ENCODE measurements around the gene TRPC4.

TRPC4 gene

DNA sequence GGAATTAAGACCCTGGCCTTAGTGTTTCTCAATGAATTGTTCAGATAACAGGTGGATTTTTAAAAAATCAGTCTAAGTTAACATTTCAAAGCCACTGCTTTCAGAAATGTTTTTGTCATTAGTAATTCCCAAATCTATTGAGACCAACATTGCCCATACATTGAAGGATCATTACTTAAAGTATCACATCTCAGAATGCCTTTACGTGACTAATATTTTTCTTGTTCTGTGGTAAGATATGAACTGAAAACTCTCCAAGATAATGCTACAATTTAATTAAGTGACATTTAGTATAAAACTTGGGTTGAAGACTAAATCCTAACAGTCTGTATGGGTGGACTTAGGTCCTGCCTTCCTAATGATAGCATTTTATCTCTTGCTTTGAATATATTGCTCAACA lies 211.6 kb downstream of the TRPC4 start:
- DNase-seq (ENCODE audit: low read depth in 2 of 2), result no peak

DNA sequence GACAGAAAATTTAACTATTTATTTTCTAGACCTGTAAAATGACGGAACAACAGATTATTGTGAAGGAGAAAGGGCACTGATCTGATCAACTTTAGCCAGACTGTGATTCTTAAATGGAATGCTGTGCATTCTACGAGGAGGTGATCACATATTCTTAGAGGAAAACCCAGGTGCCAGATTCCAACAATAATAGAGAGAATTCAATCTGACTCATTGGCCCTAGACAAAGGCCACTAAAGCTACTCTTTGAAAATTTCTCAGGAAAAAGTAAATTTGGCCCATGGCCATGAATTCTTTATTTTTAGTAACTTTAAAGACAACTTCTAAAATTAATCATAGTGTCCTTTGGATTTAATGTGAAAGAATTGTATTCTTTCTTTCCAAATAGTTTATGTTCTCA lies 212.4 kb downstream of the TRPC4 start:
- DNase-seq (ENCODE audit: low read depth in 2 of 2), result no peak

DNA sequence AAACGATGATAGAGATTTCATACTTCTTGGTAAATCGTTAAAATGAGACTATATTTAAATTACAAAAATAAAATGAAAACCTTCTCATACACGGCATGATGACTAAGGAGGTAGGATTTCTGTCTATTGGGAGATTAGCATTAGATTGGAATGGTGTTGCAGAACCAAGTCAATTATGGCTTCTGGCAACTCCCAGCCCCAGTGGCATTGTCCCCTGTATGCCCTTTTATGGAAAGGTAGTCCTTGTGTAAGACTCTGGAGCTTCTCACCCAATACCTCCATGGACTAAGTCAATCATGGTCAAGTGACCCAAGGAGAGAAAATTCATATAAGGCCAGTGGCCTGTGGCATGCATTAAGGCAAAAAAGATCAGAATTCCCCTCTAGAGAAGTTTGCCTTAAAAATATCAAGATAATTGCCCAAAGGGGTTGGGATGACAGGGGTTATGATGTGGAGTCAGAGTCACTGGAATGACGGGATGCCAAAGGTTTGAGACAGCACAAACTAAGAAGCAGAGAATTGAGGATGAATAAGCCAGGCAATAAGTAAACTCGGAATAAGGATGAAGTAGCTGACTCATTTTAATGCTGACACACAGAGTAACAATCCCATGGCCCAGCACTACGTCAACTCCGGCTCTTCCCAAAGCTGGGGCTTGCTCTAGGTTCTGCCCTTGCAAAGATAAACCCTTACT lies 213.2 kb downstream of the TRPC4 start:
- no peak for DNase-seq (ENCODE audit: low read depth in 2 of 2)

DNA sequence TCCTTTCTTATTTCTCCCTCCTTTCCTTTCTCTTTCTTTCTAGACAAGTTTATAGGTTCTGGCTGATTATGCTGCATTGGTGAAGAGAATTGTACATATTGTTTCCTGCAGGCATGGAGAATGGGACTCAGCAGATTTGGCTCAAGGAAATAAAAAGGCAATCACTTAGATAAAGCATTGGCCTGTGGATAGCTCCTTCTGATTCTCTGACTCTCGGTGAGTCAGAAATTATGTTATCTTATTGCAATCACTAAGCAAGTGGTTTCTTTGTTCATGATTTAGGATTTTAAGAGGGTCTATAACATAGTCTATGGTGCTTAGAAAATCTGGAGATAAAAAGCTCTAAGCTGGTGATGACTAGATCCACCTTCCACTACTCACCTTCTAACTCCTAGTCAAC lies 217.0 kb downstream of the TRPC4 start:
- no peak for DNase-seq (ENCODE audit: low read depth in 2 of 2)

DNA sequence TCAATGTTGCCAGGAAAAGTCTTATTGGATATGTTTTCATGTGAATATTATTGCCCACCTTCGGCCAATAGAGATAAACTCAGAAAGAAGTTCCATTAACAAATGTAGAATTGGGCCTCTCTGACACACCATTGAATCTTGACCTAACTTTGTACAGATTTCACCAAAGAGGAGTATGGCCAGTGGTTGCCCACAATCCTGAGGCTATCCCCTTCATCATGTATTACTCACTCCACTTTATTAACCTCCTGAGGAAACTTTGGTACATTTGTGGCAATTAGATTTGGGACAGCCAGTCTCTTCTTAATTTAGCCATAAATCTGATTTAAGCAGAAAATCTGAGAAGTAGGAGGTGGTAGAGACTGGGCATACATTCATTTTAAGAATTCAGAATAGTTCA lies 217.7 kb downstream of the TRPC4 start:
- no peak for DNase-seq (ENCODE audit: low read depth in 2 of 2)

DNA sequence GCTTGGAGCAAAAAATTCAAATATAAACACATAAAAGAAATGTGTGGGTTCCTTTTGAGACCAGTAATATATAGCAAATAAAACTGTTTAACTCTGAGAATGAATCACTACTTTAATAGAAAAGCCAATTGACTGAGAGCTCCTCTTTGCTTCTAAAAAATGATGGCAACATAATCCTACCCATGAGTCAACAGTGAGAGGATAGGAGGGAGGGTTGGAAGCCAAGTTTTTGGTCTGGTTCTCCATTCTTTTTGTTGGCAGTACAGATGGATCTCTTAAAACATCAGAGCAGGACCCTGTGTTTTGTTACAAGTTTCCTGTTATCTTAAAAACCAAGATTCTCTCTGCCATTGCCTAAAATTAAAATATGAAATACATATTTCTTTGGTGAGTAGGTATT lies 221.0 kb downstream of the TRPC4 start:
- DNase-seq (ENCODE audit: low read depth in 2 of 2), result no peak

DNA sequence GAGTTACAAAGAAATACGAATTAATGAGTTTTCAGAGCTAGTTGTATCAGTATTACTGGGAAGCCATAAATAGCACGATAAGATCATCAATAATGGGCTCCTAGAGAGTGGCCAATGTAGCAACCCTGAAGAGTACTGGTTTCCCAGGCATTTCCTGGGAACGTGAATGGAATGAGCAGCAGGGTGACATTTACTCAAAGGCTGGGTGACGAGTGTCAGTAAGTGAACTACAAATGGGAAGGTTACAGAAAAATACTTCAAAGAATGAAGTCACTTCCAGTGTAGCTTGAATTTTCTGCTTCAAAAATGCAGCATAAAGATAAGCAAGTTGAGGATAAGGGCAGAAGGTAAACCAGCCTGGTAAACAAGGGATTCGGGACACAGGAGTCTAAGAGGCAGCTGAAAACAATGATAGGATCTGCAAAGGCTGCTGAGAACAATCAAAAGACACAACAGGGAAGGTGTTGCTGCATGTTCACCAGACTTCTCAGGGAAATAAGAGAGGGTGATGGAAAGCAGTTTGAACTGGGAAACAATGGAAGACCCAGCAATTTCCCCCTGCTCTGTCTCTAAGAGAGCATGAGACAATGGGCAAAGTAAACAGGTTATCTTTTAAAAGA lies 222.4 kb downstream of the TRPC4 start:
- no peak for DNase-seq (ENCODE audit: low read depth in 2 of 2)

DNA sequence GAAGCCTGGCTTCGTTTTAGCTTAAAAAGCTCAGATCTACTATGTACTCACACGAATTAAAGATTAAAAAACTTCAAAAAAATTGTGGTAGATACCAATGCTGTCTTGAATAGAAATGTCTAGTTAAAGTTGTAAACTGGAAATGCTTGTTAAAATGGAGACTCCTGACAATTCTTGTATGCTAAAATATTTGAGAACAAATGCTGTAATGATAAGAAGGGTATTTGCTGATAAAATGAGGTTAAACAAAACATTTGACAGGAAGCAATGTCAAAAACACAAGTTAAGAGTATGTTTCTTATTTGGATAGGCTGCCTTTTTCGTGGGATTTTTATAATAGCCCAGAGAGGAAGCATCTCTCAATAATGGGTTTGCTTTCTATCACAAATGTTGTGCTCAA lies 223.0 kb downstream of the TRPC4 start:
- DNase-seq (ENCODE audit: low read depth in 2 of 2), result no peak

DNA sequence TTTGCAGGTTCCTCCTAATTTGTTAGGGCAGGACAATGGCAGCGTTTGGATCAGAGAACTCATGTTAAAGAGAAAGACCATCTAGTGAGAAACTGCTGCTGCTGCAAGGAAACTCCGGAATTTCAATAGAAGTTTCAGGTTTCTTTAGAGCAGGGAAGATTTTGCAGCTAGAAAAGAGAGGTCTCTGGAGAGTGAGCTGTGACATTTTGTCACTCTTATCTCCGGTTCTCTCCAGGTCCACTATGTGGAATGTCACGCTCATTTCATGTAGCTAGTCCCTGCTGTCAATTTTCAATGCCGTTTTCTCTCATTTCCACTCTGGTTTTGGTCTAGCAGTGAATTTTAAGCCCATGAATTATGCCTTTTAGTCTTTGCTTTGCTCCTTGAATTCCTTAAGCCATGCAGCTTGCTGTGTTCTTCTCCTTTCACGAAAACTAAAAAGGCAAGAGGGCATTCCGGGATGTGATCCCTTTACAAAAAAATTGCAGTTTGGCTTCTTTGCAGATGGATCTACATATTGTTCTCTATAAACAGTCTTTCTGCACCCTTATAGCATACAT lies 224.3 kb downstream of the TRPC4 start:
- no peak for DNase-seq (ENCODE audit: low read depth in 2 of 2)

DNA sequence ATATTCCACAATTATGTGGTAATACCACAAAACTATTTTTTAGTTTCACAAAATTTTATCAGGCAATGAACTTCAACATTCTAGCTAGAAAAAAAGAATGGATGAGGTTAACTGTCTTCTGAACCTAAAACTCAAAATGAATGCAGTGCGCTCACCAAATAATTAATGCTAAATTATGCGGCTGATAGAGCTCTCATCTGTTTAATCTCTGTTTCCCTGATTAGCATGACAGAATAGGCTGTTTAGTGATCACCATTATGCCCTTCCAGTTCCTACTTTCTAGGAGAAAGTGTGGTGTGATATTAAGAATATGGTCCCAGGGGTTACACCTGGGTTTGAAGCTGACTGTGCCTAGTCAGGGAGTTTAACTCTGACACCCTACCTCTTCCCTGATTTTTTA lies 228.2 kb downstream of the TRPC4 start:
- DNase-seq (ENCODE audit: low read depth in 2 of 2), result no peak

DNA sequence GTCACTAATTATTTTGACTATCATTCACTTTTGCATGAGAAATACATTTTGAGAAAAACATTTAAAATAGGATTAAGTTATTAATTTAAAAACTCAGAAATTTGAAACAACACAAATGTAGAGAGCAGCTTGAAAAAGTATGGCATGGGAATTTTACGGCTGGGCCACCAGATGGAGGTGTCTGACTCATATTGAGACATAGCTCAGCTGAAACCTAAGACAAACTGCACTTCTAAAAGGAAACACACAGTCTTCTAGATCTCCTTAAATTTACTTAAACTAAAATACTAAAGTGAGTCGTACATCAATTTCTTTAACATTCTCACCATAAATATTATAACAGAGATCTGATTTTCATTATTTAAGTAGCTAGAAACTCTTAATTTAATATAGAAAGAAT lies 229.1 kb downstream of the TRPC4 start:
- no peak for DNase-seq (ENCODE audit: low read depth in 2 of 2)

DNA sequence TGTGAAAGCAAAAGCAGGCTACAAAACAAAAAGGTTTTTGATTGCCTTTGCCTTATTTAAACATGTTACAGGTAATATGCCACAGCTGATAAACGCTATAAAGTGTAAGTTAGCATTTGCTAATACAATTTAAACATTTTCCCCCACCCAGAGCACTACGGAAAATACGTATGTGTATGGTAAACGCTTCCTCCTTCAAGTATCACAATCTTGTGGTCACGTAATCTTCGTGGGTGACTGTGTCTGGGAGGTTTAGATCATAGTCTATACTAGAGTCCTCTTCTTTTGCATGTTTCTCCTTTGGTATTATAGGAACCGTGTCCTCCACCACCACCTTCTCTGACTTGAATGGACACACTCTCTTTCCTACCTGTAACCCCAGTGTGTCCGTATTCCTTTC lies 232.9 kb downstream of the TRPC4 start:
- DNase-seq (ENCODE audit: low read depth in 2 of 2), result no peak

DNA sequence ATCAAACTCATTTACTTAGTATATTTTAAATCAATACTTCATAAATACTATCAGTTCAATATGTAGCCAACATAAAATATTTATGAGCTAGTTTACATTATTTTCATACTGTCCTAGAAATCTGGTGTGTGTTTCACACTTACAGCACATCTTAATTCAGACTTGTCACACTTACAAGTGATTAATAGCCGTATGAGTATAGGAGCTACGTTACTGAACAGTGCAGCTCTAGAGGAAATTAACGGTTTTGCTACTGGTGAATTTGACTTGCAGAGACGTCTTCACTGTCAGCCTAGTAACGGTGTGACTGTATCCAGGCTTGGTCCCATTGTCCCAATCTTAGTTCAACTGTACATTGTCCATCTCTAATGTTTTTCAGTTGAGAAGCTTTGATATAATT lies 237.3 kb downstream of the TRPC4 start:
- DNase-seq (ENCODE audit: low read depth in 2 of 2), result no peak

DNA sequence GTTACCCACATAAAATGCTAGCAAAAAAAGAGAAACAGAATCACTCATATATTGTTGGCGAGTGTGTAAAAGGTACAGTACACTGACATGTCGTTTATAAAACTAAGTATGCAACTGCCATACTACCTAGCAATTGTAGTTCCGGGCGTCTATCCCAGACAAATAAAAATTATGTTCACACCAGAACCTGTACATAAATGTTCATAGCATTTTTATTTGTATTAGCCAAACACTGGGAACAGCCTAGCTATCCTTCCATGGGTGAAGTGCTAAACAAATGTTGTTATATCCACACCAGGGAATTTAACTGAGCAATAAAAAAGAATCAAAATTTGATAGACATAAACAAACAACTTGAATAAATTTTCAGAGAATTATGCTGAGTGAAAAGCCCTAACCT lies 242.1 kb downstream of the TRPC4 start:
- no peak for DNase-seq (ENCODE audit: low read depth in 2 of 2)

DNA sequence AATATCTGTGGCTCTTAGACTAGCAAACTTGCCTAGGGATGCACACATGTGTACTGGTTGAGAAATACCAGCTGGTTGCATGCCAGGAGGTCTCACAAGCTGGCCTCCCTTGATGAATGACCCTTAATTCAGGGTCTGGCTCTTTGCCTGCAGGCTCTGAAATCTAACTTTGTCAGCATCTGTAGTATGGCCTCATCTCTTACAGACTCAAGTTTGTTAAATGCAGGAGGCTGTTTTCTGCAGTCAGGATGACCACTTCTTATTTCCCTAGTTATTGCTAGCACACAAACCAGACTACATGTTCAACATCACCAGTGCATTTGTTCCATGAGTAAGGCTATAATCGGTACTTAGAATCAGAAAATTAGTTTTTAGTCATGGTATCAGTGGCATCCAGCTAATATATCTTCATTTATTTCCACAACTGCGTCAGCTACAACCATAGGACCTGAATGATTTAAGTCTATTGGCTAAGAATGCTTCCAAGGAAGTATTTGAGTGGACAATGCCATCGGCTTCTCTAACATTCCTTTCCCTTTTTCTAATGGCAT lies 247.7 kb downstream of the TRPC4 start:
- DNase-seq (ENCODE audit: low read depth in 2 of 2), result no peak

DNA sequence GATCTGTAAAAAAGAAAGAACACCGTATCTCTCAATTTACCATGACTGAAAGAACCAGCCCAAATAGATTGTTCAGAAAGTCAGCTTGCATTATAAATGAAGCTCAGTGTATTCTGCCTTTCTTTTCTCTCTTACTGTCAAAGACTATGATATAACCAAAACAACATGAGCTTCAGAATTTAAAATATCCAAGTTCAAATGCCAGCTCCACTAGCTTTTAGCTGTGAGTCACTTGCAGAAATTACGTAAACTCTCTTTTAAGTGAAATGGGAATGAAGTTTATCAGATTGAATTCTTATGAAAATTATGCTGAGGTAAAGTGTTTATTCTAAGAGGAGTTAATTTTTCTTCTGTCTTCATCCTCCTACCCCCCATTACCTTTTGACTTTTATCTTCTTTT lies 251.0 kb downstream of the TRPC4 start:
- DNase-seq (ENCODE audit: low read depth in 2 of 2), result no peak

DNA sequence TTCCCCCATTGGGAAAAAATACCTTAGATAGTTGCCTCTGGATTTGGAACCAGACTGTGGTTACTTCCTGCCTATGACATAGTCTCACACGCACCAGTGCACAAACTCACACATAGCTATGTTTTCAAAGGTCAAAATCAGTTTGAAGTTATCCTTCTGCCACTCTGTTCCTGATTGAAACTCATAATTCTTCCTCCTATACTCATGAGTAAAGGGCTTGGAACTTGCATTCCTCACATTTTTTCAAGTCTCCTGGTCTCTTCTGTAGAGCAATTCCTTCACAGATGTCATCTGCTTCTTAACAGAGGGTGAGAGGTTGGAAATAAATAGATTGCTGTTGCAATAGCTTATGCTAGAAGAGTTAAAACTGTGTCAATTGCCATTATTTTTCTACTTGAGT lies 252.4 kb downstream of the TRPC4 start:
- DNase-seq (ENCODE audit: low read depth in 2 of 2), result no peak

DNA sequence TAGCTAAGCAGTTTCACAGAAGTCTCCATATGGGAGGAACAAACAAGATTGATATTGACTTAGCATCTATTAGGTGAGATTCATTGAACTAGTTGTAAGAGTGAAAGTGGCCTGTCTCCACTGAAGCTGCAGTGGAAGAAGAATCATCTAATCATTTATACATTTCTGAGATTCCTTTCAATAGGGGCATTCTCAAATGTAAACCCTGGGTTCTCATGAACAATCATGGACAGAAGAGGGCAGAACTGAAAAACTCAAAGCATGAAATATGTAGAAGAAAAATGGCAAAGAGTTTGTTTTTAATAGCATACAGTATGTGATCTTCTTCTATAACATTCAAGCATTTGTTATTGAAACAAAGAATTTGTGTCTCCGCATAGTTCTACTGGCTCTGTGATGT lies 253.4 kb downstream of the TRPC4 start:
- no peak for DNase-seq (ENCODE audit: low read depth in 2 of 2)

DNA sequence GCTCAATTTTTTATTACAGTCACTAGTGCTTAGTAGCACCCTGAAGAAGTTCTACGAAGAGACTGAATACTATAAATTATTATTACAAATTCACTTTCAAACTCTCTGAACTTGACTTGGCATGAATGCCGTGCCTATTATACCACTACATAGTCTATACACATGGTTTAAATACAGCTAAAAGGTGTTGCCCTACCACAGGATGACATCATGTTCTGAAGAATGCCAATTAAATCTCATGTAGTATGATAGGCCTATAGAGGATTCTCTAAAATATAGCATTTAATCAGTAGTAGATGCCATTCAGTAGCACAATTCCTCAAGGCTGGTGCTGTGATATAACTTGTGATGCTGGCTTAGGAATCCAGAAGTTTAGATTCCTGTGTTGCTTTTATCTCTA lies 254.3 kb downstream of the TRPC4 start:
- no peak for DNase-seq (ENCODE audit: low read depth in 2 of 2)

DNA sequence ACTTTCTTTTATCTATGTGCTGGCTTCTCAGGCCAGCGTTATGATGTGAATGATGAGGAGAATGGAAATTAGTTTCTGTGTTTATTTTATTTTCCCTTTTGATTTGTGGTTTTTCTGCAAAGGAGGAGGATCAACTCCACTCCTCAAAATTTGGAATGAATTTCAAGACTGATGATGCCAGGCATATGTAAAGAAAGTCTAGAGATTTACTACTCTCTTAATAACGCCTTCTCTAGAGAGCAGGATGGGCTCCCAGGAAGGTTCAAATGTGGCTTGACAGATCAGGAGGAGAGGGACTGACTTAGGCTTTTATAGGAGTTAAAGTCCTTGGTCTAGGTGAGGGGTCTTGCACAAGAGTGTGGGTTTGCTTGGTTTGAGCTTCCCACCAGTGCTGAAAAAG lies 255.9 kb downstream of the TRPC4 start:
- no peak for DNase-seq (ENCODE audit: low read depth in 2 of 2)

DNA sequence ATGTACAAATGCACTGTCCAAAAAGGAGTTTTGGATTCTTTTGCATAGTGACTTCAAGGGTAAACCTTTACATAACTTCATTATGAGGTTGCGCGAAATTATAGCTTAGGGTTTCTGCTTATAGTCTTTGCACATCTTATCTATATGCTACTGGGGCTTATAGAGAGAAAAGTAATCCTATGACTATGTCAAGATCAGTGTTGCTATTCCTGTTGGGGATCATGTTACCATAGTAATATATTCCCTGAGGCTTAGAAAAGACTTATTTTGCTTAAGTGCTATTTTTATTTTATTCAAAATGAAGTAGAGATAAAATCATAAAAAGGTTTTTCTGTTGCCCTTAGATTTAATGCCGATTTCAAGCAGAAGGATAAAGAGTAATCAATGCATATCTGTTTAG lies 256.3 kb downstream of the TRPC4 start:
- no peak for DNase-seq (ENCODE audit: low read depth in 2 of 2)

DNA sequence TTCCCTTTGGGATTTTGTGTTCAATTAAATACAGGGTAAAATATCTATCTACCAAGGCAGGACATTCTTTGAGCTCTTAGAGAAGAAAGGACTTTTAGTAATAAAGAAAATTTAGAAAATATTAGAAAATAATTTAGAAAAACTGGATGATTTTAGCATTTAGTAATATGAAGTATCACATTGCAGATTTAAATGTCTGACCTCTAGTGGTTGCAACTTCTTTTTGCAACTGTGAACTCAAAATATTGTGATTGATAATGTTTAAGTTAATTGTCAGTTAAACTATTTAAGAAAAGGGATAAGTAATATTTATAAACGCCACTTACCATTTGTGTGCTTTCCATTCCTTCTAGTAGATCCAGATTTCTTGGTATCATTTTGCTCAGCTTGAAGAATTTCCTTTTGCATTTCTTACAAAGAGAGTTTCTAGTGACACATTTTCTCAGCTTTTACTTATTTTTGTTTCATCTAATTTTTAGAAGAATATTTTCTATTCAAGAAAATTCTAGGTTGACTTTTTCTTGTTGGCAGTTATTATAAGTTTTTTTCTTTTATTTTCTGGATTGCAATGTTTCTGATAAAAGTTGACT lies 260.7 kb downstream of the TRPC4 start:
- DNase-seq (ENCODE audit: low read depth in 2 of 2), result no peak
